Measurements from ENCODE around the gene LBX1.

LBX1 gene

DNA sequence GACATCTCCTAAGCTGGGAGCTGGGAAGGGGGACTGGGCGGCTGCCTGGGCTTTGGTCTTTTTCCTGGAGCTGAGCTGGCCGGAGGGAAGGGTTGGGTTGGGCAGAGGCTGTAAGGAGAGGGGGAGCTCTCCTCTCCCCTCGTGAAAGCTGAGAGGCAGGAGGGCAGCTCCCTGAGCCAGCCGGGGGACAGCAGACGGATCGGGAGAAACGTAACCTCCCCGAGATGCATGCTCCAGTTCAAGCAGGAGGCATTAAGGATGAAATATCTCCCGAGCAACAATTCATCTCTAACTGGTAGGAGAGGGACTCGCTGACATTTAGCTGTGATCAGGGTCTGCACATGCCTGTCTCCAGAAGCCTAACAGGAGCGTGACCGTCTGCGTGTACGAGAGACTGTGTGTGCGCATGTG lies 19.9 kb upstream of the LBX1 start:
- DNase-seq (ENCODE audit: low spot score), result no peak
- ChIA-PET POLR2A (ENCODE audit: low non-redundant PET) (no interaction called here), CTCF (no interaction called here)
- no peak overlapping the region for H3K27ac ChIP-seq
- TF ChIP-seq, protein P1, sequence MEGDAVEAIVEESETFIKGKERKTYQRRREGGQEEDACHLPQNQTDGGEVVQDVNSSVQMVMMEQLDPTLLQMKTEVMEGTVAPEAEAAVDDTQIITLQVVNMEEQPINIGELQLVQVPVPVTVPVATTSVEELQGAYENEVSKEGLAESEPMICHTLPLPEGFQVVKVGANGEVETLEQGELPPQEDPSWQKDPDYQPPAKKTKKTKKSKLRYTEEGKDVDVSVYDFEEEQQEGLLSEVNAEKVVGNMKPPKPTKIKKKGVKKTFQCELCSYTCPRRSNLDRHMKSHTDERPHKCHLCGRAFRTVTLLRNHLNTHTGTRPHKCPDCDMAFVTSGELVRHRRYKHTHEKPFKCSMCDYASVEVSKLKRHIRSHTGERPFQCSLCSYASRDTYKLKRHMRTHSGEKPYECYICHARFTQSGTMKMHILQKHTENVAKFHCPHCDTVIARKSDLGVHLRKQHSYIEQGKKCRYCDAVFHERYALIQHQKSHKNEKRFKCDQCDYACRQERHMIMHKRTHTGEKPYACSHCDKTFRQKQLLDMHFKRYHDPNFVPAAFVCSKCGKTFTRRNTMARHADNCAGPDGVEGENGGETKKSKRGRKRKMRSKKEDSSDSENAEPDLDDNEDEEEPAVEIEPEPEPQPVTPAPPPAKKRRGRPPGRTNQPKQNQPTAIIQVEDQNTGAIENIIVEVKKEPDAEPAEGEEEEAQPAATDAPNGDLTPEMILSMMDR (conservative IDR thresholded peaks at IDR 0.05; ENCODE audit: low read depth), result no peak

DNA sequence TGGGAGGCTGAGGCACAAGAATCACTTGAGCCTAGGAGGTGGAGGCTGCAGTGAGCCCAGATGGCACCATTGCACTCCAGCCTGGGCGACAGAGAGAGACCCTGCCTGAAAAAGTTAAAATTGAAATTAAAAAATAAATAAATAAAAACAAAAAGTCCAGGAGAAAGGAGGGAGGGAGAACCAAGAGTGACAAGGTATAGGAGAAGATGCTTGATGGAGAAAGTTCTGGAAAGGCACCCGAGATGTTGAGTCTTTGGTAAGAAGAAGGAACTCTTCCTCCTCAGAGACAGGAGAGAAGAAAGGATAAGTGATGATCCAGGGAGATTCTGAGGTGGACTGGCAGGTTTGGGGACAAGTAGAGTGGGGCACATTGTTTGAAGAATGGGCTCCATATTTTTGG lies 17.4 kb upstream of the LBX1 start:
- POLR2A ChIA-PET (ENCODE audit: low non-redundant PET), result no interaction called here
- TF ChIP-seq, protein P1 (conservative IDR thresholded peaks at IDR 0.05; ENCODE audit: low read depth), result no peak
- DNase-seq (ENCODE audit: low spot score), result no peak
- CTCF ChIA-PET, result no interaction called here
- no peak overlapping the region for H3K27ac ChIP-seq

DNA sequence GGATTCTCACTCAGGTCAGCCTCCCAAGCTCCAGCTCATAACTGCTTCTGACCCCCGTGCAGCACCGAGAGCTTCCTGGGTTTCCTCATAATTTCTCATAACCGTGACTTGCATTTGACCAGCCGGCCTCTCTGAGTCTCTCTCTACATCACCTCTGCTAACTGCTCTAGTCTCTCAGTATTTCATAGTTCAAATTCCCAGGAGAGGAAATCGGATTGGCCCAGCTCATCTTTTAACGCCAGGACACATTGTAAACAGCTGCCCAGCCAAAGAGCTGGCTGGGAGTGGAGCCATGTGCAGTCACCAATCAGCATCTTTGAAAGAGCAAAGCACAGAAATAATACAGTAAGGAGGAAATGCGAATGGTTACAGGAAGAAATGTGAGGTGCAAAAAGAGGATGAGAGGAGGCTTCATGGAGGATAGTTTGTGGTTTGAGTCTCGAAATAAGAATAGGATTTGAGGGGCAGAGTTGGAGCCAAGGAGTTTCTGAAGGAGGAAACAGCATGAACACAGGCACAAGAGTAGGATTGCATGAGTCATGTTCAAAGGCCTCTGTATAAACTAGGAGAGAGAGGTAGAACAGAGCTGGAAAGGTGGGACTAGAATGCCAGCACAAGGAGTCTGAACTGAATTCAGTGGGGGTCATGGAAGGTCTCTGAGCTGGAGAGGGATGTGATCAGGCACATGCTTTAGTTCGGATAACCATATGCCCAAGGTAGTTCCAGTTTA lies 15.2 kb upstream of the LBX1 start:
- no peak for DNase-seq (ENCODE audit: low spot score)
- TF ChIP-seq, protein P1 (conservative IDR thresholded peaks at IDR 0.05; ENCODE audit: low read depth), result no peak
- CTCF ChIA-PET, result interaction anchor here (0.9 kb wide), 1 partner anchor 30 kb away, joined by 3 read pairs; no protein-coding TSS in a partner anchor
- POLR2A ChIA-PET (ENCODE audit: low non-redundant PET), result no interaction called here
- H3K27ac ChIP-seq, result no peak overlapping the region

DNA sequence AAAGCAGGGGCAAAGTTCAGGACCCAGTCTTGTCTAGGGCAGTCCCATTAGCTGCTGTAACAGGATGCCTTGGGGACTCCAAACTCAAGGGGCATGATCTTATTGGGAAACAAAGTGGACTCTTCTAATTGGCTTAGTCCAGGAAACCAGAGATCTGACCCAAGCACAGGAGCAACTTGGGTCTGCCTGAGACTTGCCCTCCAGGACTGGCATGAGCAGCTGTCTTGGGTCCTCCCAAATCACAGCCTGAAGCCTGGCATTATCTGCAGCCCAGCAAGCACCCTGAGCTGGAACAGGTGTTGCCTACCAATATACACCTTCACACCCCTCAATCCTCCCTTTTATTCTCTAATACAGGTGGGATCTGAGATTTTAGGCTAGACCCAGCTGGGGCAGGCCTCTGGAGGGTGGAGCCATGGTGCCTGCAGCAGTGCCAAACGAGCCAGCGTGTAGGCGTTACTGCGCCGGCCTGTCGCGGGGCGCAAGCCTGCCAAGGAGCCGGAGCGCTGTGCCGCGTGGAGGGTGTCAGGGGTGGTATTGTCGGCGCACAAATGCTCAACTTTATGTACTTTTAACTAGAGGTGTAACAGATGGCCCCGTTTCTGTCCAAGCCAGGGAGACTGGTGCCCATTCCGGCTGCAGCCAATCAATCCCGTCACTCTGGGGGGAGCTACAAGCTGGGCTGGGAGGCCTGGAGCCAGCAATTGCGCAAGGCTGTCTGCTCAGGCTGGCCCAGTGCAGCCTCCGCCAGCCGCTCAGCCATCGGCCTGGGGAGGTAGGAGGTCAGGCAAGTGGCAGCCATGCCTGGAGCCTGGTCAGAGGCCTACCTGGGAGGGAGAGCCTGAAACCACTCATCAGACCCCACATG lies 12.8 kb upstream of the LBX1 start:
- TF ChIP-seq, protein P1 (conservative IDR thresholded peaks at IDR 0.05; ENCODE audit: low read depth), result no peak
- no peak overlapping the region for H3K27ac ChIP-seq
- CTCF ChIA-PET, result interaction anchor here (0.6 to 0.8 kb wide), 2 partner anchors 34 to 539 kb away, joined by 3 read pairs; no protein-coding TSS in a partner anchor
- POLR2A ChIA-PET (ENCODE audit: low non-redundant PET), result no interaction called here
- DNase-seq (ENCODE audit: low spot score), result no peak

DNA sequence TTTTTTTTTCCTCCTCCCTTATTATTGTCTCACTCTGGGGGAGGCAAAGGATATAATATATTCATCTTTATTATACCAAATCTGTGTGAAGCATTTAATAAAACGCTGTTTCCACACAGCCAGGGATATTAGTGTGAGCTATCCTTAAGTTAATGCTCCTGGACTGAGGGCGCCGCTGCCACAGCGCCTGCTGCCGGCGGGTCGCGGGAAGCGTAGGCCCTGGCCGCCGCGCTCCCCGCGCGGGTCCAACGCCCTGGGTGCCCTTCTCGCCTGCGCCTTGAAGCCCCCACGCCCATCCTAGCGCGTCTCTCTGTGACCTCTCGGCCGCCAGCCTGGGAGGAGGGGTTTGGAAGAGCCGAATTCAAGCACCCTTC lies 9.5 kb upstream of the LBX1 start:
- ChIA-PET POLR2A (ENCODE audit: low non-redundant PET) (no interaction called here), CTCF (no interaction called here)
- no peak overlapping the region for H3K27ac ChIP-seq
- TF ChIP-seq, protein P1 (conservative IDR thresholded peaks at IDR 0.05; ENCODE audit: low read depth), result peak; percentile 55
- DNase-seq (ENCODE audit: low spot score), result no peak

DNA sequence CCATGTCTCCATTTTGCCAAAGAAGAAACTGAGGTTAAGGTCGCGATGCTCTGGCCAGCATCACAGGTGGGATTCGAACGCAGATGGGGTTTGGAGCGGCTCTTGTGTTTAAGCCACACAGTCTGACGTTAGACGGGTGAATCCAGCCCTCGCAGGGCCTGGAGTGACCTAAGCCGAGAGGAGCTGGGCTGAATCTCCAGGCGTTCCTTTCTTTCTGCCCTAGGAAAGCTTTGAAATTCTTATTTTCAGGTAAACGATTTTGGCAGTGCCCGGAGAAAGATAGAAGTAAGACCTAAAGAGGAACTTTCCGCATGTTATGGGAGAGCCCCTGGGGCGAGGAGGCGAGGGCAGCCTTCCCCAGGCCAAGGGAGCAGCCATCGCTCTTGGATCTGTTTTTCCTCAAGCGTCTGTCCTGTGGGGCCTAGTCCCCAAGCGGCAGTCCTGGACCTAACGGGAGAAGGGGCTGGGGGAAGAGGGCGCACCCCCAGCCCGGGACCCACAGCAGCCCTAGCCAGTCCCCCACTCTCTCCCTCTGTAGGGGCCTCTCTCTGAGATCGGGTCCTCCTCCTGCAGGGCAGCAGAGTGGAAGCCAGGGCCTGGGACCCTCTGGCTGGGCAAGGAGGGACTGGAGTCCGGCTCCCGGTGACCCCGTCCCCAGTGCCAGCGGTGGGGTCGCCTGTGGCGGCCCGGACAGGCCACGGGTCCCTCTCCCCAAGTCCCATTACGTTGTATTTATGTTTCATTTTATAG lies 8.9 kb upstream of the LBX1 start:
- POLR2A ChIA-PET (ENCODE audit: low non-redundant PET), result no interaction called here
- H3K27ac ChIP-seq, result no peak overlapping the region
- CTCF ChIA-PET, result no interaction called here
- TF ChIP-seq, protein P1 (conservative IDR thresholded peaks at IDR 0.05; ENCODE audit: low read depth), result no peak
- DNase-seq (ENCODE audit: low spot score), result no peak
